AG04450 (cell line): Measurements from ENCODE around the gene GALNT5. TPM values are rescaled to one million over a fixed set of nuclear protein-coding genes. Genes with fewer than 3 reads are reported as not detected.

Experiments
- CTCF ChIA-PET: fragments of 300-600, 350-600 bp; formaldehyde crosslinking; extraction: SDS; loops from one replicate; lab custom pipeline; 2022; ENCODE audit warnings: antibody characterized with exemption, inconsistent platforms; lab: Charles Lee
- POLR2A ChIA-PET: fragments of 350-600 bp; formaldehyde crosslinking; extraction: SDS; loops from one replicate; lab custom pipeline; 2021; ENCODE audit warnings: antibody characterized with exemption, inconsistent platforms; lab: Yijun Ruan, JAX
- DNase-seq: peaks from one replicate; pipeline ENCODE4 v3.0.0-alpha.2; 2011; ENCODE audit warnings: low read depth, low spot score
- H3K27ac ChIP-seq: one replicate; pipeline ENCODE4 v1.5.1; 2012; ENCODE audit warnings: low read depth, low read length, control low read depth
- H3K27me3 ChIP-seq: one replicate; pipeline ENCODE4 v1.6.0; 2012; ENCODE audit warnings: low read length; ENCODE audit not compliant: control insufficient read depth, insufficient read depth
- H3K4me3 ChIP-seq: 2 replicates; pipeline ENCODE4 v1.5.1; 2011; ENCODE audit warnings: mild to moderate bottlenecking, low read depth, low read length, control low read depth
- H3K9me3 ChIP-seq: 2 replicates; pipeline ENCODE4 v1.5.1; 2012; ENCODE audit warnings: low read length; ENCODE audit not compliant: control insufficient read depth, insufficient read depth
- polyA plus RNA-seq: library from polyadenylated mRNA; depleted of rRNA; stranded (reverse); fragments of >200 nt; gene quantifications from 2 replicates; pipeline ENCODE4 v1.2.3, GENCODE V29; 2011
- TF ChIP-seq, protein P1 (sequence below): IDR thresholded peaks from 2 replicates; pipeline ENCODE4 v1.5.1; 2011; ENCODE audit warnings: low read depth, low read length, control low read depth, inconsistent platforms

Gene GALNT5
- polyA plus RNA-seq, 1 experiment = 55.0 TPM

DNA sequence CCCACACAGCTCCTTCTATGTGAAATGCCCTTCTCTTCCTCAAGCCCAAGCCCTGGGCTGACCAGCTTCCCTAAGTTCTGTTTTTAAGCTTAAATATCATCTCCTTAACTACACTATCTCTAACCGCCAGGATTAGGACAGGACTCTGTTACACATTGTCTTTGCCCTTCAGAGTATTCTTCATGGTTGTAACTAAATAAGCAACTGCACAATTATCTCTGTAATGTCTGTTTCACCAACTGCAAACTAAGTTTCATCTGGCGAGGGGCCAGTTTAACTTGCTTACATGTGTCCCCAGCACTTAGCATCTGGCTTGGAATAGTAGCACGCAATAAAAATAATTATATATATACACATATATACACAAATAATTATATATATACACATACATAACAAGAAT lies 69.2 kb downstream of the GALNT5 start:
- Histone ChIP-seq H3K9me3 (no peaks in the 10 kb centered on the region), H3K27ac (no peak overlapping the region), H3K4me3 (no peak overlapping the region), H3K27me3 (no peaks in the 10 kb centered on the region)
- CTCF ChIA-PET = interaction anchor here (0.5 to 6.4 kb wide), 27 partner anchors 9 to 1953 kb away, joined by 3 to 193 read pairs (median 4); partner anchors contain the start of gene GALNT5
- TF ChIP-seq, protein P1, sequence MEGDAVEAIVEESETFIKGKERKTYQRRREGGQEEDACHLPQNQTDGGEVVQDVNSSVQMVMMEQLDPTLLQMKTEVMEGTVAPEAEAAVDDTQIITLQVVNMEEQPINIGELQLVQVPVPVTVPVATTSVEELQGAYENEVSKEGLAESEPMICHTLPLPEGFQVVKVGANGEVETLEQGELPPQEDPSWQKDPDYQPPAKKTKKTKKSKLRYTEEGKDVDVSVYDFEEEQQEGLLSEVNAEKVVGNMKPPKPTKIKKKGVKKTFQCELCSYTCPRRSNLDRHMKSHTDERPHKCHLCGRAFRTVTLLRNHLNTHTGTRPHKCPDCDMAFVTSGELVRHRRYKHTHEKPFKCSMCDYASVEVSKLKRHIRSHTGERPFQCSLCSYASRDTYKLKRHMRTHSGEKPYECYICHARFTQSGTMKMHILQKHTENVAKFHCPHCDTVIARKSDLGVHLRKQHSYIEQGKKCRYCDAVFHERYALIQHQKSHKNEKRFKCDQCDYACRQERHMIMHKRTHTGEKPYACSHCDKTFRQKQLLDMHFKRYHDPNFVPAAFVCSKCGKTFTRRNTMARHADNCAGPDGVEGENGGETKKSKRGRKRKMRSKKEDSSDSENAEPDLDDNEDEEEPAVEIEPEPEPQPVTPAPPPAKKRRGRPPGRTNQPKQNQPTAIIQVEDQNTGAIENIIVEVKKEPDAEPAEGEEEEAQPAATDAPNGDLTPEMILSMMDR = no peak
- POLR2A ChIA-PET = no interaction called here
- DNase-seq = no peak

DNA sequence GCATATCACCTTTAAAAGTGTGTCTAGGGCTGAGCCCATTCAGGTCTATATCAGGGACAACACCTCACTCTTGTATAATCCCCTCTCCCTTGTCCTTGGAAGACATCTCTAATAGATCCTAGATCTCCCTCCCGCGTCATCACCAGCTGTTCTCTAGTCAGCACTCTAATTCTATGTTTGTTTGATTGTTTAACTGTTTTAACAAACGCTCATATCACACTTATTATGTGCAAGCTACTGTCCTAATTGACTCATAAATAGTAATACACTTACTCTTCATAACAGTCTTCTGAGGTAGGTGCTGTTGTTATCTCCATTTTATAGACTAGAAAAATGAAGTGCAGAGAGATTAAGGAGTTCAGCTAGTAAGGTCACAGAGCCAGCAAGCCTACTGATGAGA lies 69.7 kb downstream of the GALNT5 start:
- CTCF ChIA-PET = interaction anchor here (0.5 to 6.4 kb wide), 34 partner anchors 10 to 1950 kb away, joined by 3 to 193 read pairs (median 4); partner anchors contain the start of gene GALNT5
- TF ChIP-seq, protein P1 = no peak
- POLR2A ChIA-PET = no interaction called here
- Histone ChIP-seq H3K27ac (no peak overlapping the region), H3K27me3 (no peaks in the 10 kb centered on the region), H3K4me3 (no peak overlapping the region), H3K9me3 (no peaks in the 10 kb centered on the region)
- no peak for DNase-seq

DNA sequence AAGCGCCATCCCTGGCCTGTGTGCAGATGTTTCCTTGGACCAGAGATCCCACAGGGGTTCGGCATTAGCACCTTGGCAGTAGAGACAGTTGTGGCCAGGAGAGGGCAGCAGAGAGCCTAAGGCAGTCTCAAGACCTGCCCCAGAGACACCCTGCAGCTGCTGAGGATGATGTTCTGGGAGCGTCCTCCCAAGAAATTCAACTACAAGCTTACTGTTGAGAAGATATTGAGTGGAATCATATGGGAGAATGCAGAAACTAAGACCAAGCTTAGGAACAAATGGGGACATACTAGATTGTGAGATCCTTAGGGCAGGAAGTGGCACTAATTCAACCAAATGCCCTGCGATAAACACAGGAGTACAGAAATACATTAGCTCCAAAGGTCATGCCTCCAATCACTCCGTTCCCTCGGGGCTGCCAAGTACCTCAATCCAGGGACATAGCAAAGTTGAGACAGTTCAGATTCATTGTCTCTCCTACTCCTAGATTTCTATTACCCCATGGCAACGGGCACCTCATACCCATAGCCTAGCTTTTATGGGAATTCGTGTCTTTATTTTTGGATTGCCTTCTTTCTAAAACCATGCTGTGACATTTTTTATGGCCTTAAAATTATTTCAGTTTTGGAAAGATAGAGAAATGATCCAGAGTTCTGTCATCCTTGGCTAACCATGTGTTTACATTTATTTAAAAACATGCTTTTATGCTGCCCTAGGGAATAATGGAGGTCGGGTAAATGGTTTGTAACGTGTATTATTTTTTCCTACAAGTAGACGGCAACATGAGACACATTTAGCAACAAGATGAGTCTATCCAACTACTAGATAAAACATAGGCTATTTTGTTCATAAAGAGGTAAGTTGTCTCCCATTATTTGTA lies 70.4 kb downstream of the GALNT5 start:
- ChIA-PET CTCF (interaction anchor here (0.5 to 6.4 kb wide), 41 partner anchors 9 to 1951 kb away, joined by 3 to 193 read pairs (median 4); no protein-coding TSS in a partner anchor), POLR2A (no interaction called here)
- Histone ChIP-seq H3K9me3 (no peaks in the 10 kb centered on the region), H3K4me3 (no peak overlapping the region), H3K27ac (no peak overlapping the region), H3K27me3 (no peaks in the 10 kb centered on the region)
- TF ChIP-seq, protein P1 = peak; percentile 97
- peak; percentile 53 for DNase-seq

DNA sequence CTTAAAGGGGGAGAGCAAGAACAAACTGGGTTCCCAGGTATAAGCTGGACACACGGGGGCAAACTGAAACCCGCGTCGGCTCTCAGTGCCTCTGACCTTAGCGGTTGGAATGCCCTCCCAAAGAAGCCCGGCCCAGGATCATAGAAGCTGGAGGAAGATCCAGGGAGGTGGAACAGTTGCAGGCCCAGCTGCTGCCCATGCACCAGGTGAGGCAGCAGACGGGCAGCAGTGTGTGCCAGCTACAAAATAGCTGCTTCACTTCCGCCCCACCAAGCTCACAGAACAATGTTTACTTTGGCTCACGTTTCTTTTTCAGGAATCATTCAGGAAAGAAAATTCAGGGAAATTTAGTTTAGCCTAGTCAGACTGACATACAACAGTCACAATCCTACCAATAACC lies 72.0 kb downstream of the GALNT5 start:
- Histone ChIP-seq H3K27ac (no peak overlapping the region), H3K4me3 (no peak overlapping the region), H3K9me3 (no peaks in the 10 kb centered on the region), H3K27me3 (no peaks in the 10 kb centered on the region)
- DNase-seq = no peak
- TF ChIP-seq, protein P1 = no peak
- ChIA-PET CTCF (interaction anchor here (0.8 to 10.3 kb wide), 2 partner anchors 8 to 24 kb away, joined by 3 to 299 read pairs; no protein-coding TSS in a partner anchor), POLR2A (no interaction called here)
